Measurements from ENCODE around the gene FAM25G.
"Not testable (repeated sequence)": the region's sequence is repeated elsewhere in the genome, so short reads cannot be mapped to it uniquely, and the experiment has no call there.

The FAM25G gene

GRCh38 chr10:47456079-47456785 lies 35.3 kb downstream of the FAM25G start:
- Mint-ChIP-seq H3K4me1 (peaks cover 3% of the 10 kb centered on the region), H3K27me3 (peaks cover 16% of the 10 kb centered on the region), H3K9me3 (no peaks in the 10 kb centered on the region), H3K36me3 (ENCODE audit: low read depth) (no peaks in the 10 kb centered on the region), H3K27ac (no peak overlapping the region), H3K4me3 (no peak overlapping the region)
- ATAC-seq (no peak), DNase-seq (no peak)

GRCh38 chr10:47455350-47456078 lies 36.0 kb downstream of the FAM25G start:
- not testable (repeated sequence) for H3K4me1 Mint-ChIP-seq; H3K4me3 Mint-ChIP-seq; ATAC-seq; H3K27ac Mint-ChIP-seq; H3K9me3 Mint-ChIP-seq; H3K36me3 Mint-ChIP-seq (ENCODE audit: low read depth); DNase-seq
- H3K27me3 Mint-ChIP-seq, result peaks cover 14% of the 10 kb centered on the region

GRCh38 chr10:47454780-47455058 lies 36.8 kb downstream of the FAM25G start:
- no peak for ATAC-seq
- H3K27me3 Mint-ChIP-seq, result peaks cover 14% of the 10 kb centered on the region
- no peaks in the 10 kb centered on the region for H3K4me1 Mint-ChIP-seq
- H3K36me3 Mint-ChIP-seq (ENCODE audit: low read depth), result no peaks in the 10 kb centered on the region
- no peak for DNase-seq
- no peaks in the 10 kb centered on the region for H3K9me3 Mint-ChIP-seq
- no peak overlapping the region for H3K4me3 Mint-ChIP-seq
- H3K27ac Mint-ChIP-seq, result no peak overlapping the region

GRCh38 chr10:47454008-47454779 lies 37.3 kb downstream of the FAM25G start:
- Mint-ChIP-seq H3K27me3 (peaks cover 12% of the 10 kb centered on the region), H3K27ac (no peak overlapping the region), H3K9me3 (no peaks in the 10 kb centered on the region), H3K4me3 (no peak overlapping the region), H3K36me3 (ENCODE audit: low read depth) (no peaks in the 10 kb centered on the region), H3K4me1 (peaks cover under 1% of the 10 kb centered on the region)
- DNase-seq, result no peak
- ATAC-seq, result no peak

GRCh38 chr10:47453141-47454007 lies 38.1 kb downstream of the FAM25G start:
- ATAC-seq (no peak), DNase-seq (no peak)
- H3K9me3 Mint-ChIP-seq, result no peaks in the 10 kb centered on the region
- peaks cover 9% of the 10 kb centered on the region for H3K27me3 Mint-ChIP-seq
- no peaks in the 10 kb centered on the region for H3K36me3 Mint-ChIP-seq (ENCODE audit: low read depth)
- H3K4me1 Mint-ChIP-seq, result peaks cover 8% of the 10 kb centered on the region
- H3K27ac Mint-ChIP-seq, result no peak overlapping the region
- no peak overlapping the region for H3K4me3 Mint-ChIP-seq

GRCh38 chr10:47452495-47453140 lies 38.9 kb downstream of the FAM25G start:
- no peak overlapping the region for H3K4me3 Mint-ChIP-seq
- peaks cover 9% of the 10 kb centered on the region for H3K27me3 Mint-ChIP-seq
- peaks cover 10% of the 10 kb centered on the region for H3K4me1 Mint-ChIP-seq
- H3K9me3 Mint-ChIP-seq, result no peaks in the 10 kb centered on the region
- no peak for DNase-seq
- no peaks in the 10 kb centered on the region for H3K36me3 Mint-ChIP-seq (ENCODE audit: low read depth)
- ATAC-seq, result no peak
- no peak overlapping the region for H3K27ac Mint-ChIP-seq

- Mint-ChIP-seq H3K36me3 (ENCODE audit: low read depth) (no peaks in the 10 kb centered on the region), H3K9me3 (no peaks in the 10 kb centered on the region), H3K4me1 (peaks cover 10% of the 10 kb centered on the region), H3K27me3 (peaks cover 9% of the 10 kb centered on the region), H3K27ac (no peak overlapping the region), H3K4me3 (no peak overlapping the region)
- DNase-seq, result no peak
- no peak for ATAC-seq
Measured at GRCh38 chr10:47451998-47452494, 39.5 kb downstream of the FAM25G start.

GRCh38 chr10:47451273-47451997 lies 40.1 kb downstream of the FAM25G start:
- no peak for DNase-seq
- Mint-ChIP-seq H3K27ac (no peak overlapping the region), H3K4me1 (peaks cover 10% of the 10 kb centered on the region), H3K9me3 (no peaks in the 10 kb centered on the region), H3K27me3 (peaks cover 9% of the 10 kb centered on the region), H3K36me3 (ENCODE audit: low read depth) (no peaks in the 10 kb centered on the region), H3K4me3 (no peak overlapping the region)
- ATAC-seq, result no peak

- peaks cover 9% of the 10 kb centered on the region for H3K27me3 Mint-ChIP-seq
- ATAC-seq, result no peak
- H3K4me1 Mint-ChIP-seq, result peaks cover 10% of the 10 kb centered on the region
- no peak for DNase-seq
- no peak overlapping the region for H3K4me3 Mint-ChIP-seq
- H3K9me3 Mint-ChIP-seq, result peaks cover 7% of the 10 kb centered on the region
- H3K36me3 Mint-ChIP-seq (ENCODE audit: low read depth), result peaks cover 4% of the 10 kb centered on the region
- H3K27ac Mint-ChIP-seq, result no peak overlapping the region
Measured at GRCh38 chr10:47450442-47450841, 41.1 kb downstream of the FAM25G start.

- no peak overlapping the region for H3K27ac Mint-ChIP-seq
- H3K27me3 Mint-ChIP-seq, result peaks cover 9% of the 10 kb centered on the region
- ATAC-seq, result no peak
- peaks cover 4% of the 10 kb centered on the region for H3K36me3 Mint-ChIP-seq (ENCODE audit: low read depth)
- peaks cover 10% of the 10 kb centered on the region for H3K4me1 Mint-ChIP-seq
- H3K9me3 Mint-ChIP-seq, result peaks cover 12% of the 10 kb centered on the region
- no peak overlapping the region for H3K4me3 Mint-ChIP-seq
- DNase-seq, result no peak
Measured at GRCh38 chr10:47449979-47450378, 41.5 kb downstream of the FAM25G start.

- Mint-ChIP-seq H3K4me3 (no peak overlapping the region), H3K9me3 (peaks cover 12% of the 10 kb centered on the region), H3K27ac (no peak overlapping the region), H3K4me1 (peaks cover 10% of the 10 kb centered on the region), H3K27me3 (peaks cover 6% of the 10 kb centered on the region), H3K36me3 (ENCODE audit: low read depth) (peaks cover 4% of the 10 kb centered on the region)
- DNase-seq (no peak), ATAC-seq (no peak)
Measured at GRCh38 chr10:47449102-47449978, 42.2 kb downstream of the FAM25G start.

GRCh38 chr10:47447705-47448104 lies 43.8 kb downstream of the FAM25G start:
- DNase-seq (no peak), ATAC-seq (no peak)
- no peaks in the 10 kb centered on the region for H3K27me3 Mint-ChIP-seq
- peaks cover 4% of the 10 kb centered on the region for H3K36me3 Mint-ChIP-seq (ENCODE audit: low read depth)
- H3K4me3 Mint-ChIP-seq, result no peak overlapping the region
- no peak overlapping the region for H3K27ac Mint-ChIP-seq
- H3K9me3 Mint-ChIP-seq, result peaks cover 15% of the 10 kb centered on the region
- H3K4me1 Mint-ChIP-seq, result peaks cover 10% of the 10 kb centered on the region

All from activated naive CD8-positive, alpha-beta T cell treated with anti-CD3 and anti-CD28 coated beads, Interleukin-2, amount 50 U/mL, for 24 hours (primary cell).